NCI-H128 (cell line): ENCODE results near the gene SRGAP3.

ENCODE experiments used
- DNase-seq: peaks from one replicate; lab custom pipeline; 2025; ENCODE audit not compliant: unreplicated experiment; lab: John Stamatoyannopoulos, UW

The SRGAP3 gene

DNA sequence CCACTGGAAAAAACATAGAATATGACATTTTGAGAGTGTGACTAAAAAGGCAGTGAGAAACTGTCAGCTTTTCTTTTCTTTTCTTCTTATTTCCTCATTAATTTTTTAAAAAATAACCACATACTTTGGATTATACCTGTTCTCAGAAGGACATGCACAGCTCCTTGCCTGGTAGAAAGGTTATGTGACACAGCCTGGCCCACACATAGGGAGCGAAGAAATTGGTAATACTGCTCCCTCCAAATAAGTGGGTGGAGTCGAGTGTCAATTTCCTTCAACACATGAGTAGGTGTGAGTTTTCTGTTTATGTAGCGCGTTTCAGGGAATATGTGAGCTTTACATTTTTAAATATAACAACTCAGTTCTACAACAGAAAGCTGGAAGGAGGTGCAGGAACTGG lies 257.2 kb downstream of the SRGAP3 start:
- DNase-seq = no peak

DNA sequence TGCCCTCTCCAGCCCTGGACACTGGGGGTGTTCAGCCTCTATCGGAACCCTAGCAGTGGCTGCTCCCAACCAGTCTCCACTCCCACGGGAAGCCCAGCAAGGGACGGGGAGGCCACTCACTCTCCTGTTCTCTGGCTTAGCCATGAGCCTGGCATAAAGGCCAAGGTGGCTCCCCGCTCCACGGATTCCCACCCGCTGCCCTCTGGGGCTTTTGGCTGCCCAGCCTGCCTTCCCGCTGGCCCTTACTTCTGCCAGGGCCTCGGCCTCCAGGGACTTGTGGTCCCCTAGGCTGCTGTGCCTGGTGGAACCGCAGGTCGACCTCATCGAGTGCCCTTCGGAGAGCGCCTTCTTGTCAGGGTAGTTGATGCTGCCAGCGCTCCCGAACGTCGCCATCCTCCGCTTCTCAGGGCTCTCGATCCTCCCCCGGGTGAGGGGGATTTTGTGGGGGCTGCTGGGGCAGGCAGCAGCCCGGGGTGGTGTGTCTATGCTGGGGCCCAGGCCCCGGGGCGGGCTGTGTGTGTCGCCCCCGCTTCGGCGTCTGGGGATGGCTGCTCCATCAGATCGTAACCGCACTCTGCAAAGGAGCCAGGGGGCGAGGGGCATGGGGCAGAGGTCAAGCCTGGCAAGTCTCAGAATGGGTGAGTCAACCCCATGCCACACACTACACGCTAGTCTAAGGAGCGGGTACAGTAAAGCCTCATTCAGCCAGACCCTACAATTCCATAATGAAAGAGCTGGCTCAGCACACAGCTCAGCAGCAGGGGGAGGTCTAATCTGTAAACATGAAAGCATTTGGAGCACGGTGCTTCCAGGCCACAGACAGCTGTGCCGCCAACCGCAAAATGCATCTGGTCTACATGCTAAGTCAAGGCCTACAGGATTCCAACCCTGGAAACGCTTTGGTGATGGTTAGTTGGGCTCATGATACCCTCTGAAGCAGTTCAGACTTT lies 258.9 kb downstream of the SRGAP3 start:
- DNase-seq = no peak

DNA sequence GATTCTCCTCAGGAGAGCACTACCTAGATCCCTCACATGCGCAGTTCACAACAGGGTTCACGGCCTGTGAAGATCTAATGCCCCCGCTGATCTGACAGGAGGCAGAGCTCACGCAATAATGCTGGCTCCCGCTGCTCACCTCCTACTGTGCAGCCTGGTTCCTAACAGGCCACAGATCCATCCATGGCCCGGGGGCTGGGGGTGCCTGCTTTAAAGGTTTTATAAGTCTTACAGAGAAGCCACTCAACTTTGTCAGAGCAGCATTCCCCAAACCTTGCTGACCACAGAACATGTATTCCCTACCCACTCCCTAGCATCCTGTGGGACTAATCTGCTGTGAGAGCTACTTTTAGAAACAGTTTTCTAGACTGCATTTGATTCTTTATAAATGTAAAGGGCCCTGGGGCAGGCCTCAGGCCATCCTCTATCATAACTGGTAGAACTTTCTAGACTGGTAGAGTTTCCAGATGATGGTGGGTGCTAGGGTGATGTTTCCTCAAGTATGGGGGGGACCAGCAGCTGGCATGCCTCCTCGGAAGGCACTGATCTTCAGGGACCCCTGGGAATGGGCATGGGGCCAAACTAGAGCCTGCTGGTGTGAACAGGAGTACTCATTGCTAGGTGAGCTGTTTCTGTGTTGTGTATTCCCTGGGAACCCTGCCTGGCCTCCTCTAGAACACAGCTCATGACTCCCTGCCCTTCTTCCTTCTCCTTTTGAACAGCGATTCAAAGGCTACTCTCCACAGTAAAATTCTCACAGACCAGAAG lies 260.5 kb downstream of the SRGAP3 start:
- DNase-seq = no peak

DNA sequence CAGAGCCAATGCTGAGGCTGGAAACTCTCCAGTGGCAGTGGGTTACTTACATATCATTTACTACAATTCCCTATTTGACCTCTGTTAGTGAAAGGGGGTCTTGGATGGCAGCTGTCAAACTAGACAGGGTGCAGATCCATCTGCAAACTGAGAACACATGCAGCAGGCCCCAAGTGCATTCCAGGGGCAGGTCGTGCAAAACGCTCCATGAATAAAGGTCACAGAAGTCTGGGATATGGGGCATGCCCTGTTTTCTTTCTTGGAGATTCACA lies 261.1 kb downstream of the SRGAP3 start:
- no peak for DNase-seq

DNA sequence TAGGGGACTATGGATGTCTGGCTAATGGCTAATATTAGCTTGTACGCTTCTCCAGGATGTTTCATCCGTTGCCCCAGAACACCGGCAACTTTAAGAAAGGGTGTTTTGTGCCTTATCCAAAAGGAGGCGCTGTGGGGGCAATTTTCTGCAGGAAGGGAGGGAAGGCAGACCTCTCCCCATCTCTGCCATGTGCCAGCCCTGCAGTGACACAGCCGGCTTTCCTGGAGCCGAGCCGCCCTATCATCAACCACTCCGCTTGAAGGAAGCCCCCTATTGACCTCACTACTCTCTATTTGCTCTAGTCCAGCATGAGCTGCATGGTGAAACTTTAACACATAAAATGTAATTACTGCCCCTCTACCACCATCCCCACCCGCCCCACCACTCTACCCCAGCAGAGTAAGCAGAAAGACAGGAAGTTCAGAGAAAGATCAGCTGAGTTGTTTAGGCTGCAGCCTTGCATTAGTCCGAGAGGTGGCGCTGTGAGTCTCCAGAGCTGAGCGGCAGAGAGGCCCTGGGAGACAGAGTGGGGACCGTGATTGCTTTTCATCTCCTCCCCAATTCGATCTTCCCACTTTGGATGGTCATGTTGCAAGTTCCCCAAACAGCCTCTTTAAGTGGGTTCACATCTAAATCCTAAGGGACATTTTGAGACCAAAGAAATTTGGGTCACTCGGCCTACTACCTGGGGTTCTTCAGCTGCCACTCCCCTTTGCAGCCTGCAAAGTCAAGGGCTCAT lies 261.6 kb downstream of the SRGAP3 start:
- no peak for DNase-seq

DNA sequence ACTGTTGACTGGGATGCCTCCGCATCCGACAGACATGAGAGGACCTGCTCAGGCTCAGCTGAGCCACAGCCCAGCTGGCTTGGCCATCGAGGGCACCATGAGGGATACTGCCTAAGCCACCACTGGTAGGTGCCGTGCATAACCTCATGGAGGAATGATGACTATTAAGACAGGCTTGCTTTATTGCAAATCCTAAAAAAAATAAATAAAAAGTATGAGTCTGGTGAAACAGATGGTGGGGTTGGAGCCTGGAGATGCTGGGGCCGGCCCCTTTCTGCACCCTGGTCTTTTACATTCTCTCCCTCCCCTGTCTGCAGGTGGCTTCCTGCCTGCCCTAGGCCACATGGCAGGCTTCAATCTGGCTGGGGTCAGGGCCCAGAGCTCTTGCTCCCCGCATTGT lies 262.2 kb downstream of the SRGAP3 start:
- no peak for DNase-seq

DNA sequence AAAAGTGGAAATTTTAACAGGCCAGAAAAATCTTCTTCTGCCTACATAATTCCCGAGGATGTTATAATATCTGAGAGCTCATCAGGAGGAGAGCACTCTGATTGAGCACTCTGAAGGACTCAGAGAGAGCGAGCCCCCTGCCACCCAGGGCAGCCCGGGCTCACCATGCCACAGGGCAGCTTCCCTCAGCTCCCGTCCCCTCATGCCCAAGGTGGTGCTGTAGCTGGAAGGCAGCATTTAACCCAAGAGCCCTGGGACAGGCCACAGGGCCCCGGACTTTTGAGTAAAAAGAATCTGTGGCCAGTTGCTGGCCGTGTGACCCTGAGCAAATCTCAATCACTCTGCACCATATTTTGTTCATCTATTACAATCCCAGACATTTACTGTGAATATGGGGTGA lies 262.7 kb downstream of the SRGAP3 start:
- DNase-seq = no peak

DNA sequence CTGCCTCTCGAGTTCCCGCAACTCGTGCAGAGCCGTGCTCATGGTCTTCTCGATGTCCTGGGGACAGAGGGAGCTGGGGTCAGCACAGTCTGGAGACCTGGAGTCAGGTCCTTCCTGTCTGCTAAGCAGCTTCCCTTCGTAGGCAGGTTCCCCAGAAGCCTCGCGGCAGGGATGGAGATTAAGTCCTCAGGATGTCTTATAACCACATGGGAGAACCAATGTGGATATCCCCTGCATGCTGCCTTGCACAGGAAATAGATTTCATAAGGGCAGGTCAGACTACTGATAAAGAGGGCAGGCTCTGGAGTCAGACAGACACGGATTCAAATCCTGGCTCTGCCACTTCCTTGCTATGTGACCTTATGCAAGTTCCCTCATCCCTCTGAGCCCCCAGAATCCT lies 263.6 kb downstream of the SRGAP3 start:
- no peak for DNase-seq

DNA sequence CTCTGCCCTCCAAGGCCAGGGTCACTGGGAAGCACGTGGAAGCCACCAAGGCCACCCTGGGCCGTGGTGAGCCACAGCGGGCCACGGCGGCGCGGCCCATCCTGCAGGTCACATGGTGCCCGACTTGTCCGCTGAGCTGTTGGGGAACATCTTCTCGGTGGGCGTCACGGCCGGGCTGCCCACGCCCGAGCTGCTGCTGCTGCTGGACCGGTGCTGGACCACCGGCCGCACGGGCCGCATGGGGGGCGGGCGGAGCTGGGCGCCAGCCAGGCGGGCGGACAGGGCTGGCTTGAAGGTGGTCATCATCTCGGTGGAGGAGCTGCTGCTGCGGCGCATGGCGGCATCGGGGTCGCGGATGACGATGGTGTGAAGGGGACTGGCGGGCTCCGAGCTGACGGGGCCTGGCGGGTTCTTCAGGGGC lies 264.0 kb downstream of the SRGAP3 start:
- no peak for DNase-seq

DNA sequence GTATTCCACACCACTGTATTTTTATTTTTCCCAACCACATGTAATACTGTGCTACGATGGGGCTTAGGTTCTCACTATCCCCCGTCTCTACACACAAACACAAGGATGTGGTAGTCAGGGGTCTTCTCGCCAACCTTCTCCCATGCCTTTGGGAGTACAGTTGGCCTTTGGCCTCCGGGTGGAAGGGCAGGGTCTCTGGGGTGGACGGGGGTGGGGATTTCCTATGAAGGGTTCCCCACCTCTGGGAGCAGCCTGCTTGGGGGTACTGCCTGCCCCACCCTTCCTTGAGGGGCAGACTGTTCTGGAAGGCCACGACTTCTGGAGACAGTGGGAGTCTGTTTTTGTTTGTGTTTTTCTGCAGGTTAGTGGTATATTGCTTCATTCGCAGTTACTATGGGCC lies 264.9 kb downstream of the SRGAP3 start:
- no peak for DNase-seq

DNA sequence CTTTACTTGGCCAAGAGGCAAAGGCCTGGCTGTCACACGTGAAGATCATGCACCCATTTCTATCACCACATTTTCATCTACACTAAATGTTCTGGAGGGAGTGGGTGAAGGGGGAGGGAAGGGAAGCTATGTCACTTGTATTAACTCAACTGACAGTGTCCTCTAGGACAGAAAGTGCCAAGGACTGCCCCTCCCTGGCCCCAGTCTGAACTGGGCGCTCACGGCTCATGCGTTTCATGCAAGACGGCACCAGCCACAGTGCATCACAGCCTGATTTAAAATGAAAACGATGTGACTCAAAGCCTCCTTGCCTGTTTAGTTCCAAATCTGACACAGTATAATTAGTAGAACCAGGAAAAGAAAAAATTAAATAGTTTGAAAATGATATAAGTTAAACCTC lies 265.4 kb downstream of the SRGAP3 start:
- DNase-seq = no peak

DNA sequence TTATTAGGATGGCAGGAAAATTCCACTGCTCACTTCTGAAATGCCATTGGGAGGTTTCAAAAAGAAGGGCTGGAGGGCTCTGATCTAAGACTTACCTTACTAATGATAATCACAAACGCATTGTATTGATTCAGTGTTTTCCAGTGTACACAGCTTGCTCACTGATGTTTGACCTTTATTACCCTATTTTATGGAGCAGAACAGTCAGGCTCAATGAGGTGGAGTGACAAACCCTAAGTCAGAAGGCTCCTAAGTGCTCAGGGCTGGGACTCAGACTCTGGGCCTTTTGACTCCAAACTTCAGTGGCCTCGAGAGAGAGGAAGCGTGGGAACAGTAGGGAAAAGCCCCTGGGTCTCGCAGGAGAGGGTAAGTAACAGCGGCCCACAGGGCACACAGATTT lies 265.9 kb downstream of the SRGAP3 start:
- no peak for DNase-seq

DNA sequence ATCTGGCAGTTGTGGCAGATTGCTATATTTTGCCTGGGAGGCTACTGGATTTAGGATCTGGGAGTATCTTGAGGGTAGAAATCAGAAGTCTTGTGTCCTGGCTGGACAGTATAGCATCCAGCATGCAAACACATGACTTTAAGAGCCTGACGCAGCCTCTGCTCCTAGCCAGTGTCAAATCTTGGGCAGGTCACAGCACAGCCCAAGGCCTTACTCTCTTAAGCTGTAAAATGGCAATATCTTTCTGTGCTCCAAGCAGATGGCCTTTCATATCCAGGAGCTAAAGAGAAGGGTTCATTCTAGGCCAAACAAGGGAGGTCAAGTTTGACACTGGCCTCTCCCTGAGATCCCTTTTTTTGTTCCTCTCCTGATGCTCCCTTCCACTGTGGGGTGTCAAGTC lies 266.4 kb downstream of the SRGAP3 start:
- DNase-seq = no peak

DNA sequence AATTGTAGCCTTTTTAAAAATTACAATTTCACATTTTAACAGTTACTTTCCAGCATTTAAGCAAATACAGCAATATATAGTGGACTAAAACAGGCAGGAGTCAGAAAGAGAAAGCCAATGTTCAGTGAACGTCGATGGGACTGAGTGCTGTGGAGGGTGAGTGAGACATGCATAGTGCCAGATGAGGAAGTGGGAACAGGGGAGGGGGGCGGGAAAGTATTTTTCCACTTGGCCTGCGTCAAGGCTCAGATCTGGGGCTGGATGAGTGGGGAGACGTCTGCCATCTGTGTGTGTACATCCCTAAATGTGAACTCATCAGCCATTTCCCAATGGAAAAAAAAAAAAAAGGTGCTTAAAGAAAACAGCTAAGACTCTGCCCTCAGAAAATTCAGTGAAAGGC lies 266.9 kb downstream of the SRGAP3 start:
- DNase-seq = no peak

DNA sequence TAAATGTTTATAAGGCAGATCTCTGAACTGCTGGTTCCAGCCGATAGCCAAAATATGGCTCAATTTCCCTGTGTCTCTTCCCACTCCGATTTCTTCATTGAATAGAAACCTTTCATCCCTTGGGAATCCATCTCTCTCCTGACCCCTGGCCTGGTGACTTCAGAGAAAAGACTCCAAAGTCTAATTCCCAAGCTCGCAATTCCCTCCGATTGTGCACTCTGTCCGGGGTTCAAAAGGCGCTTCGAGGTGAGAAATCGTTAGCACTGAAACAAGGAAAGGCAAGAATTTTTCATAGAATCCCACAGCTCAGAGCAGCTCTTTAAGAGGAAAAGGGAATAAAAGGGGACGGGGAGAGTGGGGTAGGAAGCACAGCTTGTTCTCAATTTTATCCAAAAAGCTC lies 267.7 kb downstream of the SRGAP3 start:
- DNase-seq = no peak

DNA sequence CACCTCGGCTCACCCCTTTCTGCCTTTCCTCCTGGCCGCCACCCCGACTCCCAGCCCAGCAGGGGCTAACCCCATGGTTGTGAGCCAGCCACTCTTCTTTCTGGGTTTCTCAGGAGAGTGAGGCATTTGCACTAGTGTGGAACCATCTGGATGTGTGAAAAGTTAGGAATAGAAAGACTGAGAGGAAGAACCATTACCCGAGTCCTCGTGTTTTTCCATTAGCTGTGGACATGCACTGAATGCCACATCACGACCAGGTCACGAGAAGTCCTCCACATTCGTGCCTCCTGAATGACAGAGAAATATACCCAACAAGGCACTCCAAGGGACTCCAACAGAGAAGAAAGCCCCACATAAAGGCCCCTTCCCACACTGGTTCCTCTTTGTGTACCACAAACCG lies 268.1 kb downstream of the SRGAP3 start:
- no peak for DNase-seq

DNA sequence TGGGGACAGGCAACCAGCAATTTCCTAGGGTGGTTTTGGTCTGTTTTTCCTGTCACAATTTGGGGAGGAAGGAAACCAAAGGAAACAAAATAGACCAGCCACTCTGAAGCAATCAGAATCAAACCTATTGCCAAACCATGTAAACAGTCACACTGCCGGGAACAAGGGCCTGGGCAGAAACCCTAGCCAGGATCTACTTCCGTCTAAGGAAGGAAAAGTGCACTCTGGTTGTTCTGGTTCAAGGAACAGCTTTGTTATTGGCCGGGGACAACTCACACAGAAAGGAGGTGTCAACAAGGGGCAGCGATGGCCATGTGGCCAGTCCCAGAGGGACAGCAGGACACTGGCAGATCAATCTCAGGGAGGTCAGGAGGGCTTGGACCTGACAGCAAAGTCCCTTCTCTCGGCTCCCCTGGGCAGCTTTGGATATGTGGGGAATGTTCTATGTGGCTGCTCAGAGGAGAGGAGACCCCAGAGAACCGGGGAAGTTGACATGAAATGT lies 268.6 kb downstream of the SRGAP3 start:
- no peak for DNase-seq

DNA sequence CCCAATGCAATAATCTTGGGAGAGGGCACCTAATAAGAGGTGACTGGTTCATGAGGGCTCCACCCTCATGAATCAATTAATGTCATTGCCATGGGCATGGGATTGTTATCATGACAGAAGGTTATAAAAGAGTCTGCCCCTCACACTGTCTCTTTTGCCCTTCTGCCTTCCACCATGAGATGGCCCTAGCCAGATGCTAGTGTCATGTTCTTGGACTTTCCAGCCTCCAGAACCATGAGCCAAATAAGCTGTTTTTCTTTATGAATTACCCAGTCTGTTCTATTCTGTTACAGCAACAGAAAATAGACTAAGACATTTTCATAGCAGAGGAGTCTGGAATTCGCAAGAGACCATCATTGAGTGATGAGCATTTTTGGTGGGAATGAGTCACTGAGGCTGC lies 270.2 kb downstream of the SRGAP3 start:
- DNase-seq = no peak

DNA sequence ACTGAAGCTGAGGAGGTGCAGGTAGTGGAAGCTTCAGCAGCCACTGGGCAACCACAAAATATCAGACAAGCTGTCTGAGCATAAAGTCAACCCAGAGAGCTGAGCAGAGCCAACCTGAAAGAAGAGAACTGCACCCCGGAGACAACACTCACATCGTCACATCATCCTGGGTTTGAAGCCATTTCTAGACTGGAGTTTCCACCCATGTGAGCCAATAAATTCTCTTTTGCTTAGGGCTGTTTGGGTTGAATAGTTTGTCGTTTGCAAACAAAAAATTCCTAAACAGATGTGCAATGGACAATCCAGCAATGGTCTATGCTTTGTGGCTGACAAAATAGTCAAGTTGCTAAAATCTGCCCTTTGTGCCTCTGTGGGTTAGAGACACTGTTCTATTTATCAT lies 270.9 kb downstream of the SRGAP3 start:
- DNase-seq = no peak

DNA sequence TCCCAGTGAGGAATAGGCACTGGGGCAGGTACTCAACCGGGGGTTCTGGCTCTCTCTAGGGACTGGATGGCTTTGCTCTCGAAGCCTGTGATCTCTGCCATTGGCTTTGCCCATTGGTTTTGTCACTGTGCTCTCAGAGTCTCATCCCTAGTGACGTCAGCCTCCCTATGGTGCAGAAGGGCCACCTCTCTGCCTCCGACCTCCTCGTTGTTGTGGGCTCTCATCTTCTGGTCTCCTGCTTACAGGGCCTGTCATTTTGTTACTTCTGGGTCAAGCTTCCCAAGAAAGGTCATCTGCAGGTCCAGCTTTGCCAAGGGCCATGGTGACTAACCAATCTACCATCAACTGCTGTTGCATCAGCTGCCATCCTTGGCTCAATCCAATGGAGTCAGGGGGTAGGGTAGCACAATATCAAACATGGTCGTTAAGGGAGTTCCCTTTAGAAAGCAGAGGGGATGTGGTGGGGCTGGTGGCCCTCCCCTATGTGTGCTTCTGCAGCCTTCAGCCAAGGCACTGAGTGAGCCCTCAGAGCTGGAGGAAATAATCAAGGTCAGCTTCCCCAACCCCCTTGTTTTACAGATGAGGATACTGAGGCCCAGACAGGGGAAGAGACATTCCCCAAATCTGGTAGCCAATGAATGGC lies 272.8 kb downstream of the SRGAP3 start:
- no peak for DNase-seq
